Caco-2 (cell line): ENCODE results near the gene NANOS1. TPM values are rescaled to one million over a fixed set of nuclear protein-coding genes. Genes with fewer than 3 reads are reported as not detected.

Experiments used
- BruUV-seq: library from RNA; stranded (reverse); fragments of 400-500 nt; replicated peaks from 2 replicates; lab custom pipeline; 2021; lab: Mats Ljungman, UMichigan
- CTCF ChIA-PET: fragments of 300-600 bp; sonication (Branson Sonifier 250); formaldehyde crosslinking; loops from one replicate; lab custom pipeline; 2022; ENCODE audit warnings: antibody characterized with exemption; lab: Charles Lee
- POLR2A ChIA-PET: fragments of 300-600 bp; sonication (Branson Sonifier 250); formaldehyde crosslinking; loops from one replicate; lab custom pipeline; 2022; ENCODE audit warnings: antibody characterized with exemption; lab: Charles Lee
- DNase-seq, 2 experiments: peaks; one replicate each; pipeline versions ENCODE4 v3.0.0 to v3.0.0-alpha.2; 2020 to 2022
- H3K27me3 ChIP-seq: replicated peaks from 2 replicates; pipeline ENCODE4 v1.6.0; 2011; ENCODE audit warnings: low read length; ENCODE audit not compliant: control insufficient read depth, insufficient read depth
- H3K36me3 ChIP-seq: 2 replicates; pipeline ENCODE4 v1.5.1; 2011; ENCODE audit warnings: low read length; ENCODE audit not compliant: control insufficient read depth, insufficient read depth
- H3K4me1 ChIP-seq: fragments of 250-450 bp; sonication (Bioruptor Pico); 2 replicates; pipeline ENCODE4 v1.5.1; 2020; ENCODE audit warnings: mild to moderate bottlenecking
- H3K4me3 ChIP-seq: 2 replicates; pipeline ENCODE4 v1.5.1; 2011; ENCODE audit warnings: low read depth, mild to moderate bottlenecking, control low read depth, low read length
- H3K9me3 ChIP-seq: fragments of 250-450 bp; sonication (Bioruptor Pico); 2 replicates; pipeline ENCODE4 v1.5.1; 2020; ENCODE audit warnings: mild to moderate bottlenecking, moderate library complexity
- H3K27ac Mint-ChIP-seq: one replicate; pipeline ENCODE4 v1.8.0; 2022; ENCODE audit warnings: mixed read lengths; ENCODE audit not compliant: unreplicated experiment
- H3K27me3 Mint-ChIP-seq: one replicate; pipeline ENCODE4 v1.8.0; 2022; ENCODE audit warnings: mixed read lengths; ENCODE audit not compliant: insufficient read depth, unreplicated experiment
- H3K36me3 Mint-ChIP-seq: one replicate; pipeline ENCODE4 v1.8.0; 2022; ENCODE audit warnings: mild to moderate bottlenecking, mixed read lengths; ENCODE audit not compliant: insufficient read depth, unreplicated experiment
- H3K4me1 Mint-ChIP-seq: one replicate; pipeline ENCODE4 v1.8.0; 2022; ENCODE audit warnings: low read depth, mixed read lengths; ENCODE audit not compliant: unreplicated experiment
- H3K4me3 Mint-ChIP-seq: one replicate; pipeline ENCODE4 v1.8.0; 2022; ENCODE audit warnings: mild to moderate bottlenecking, moderate library complexity, mixed read lengths; ENCODE audit not compliant: unreplicated experiment
- H3K9me3 Mint-ChIP-seq: one replicate; pipeline ENCODE4 v1.8.0; 2022; ENCODE audit warnings: mixed read lengths; ENCODE audit not compliant: unreplicated experiment
- intact Hi-C: fragments of 100-400 bp; cut with micrococcal nuclease; formaldehyde crosslinking; loops from one replicate; pipeline ENCODE4 v1.10.0; 2022; ENCODE audit not compliant: unreplicated experiment
- total RNA-seq: library from RNA; stranded (reverse); gene quantifications from 2 replicates; pipeline ENCODE4 v1.2.3, GENCODE V29; 2022
- TF ChIP-seq, protein P1 (sequence below), 2 experiments: fragments of 200-600 bp in 1 of 2; IDR thresholded peaks; 1 replicate in 1 of 2; 2 replicates in 1 of 2; pipeline versions ENCODE4 v1.5.1 to v1.8.0; 2011 to 2022; ENCODE audit warnings: antibody characterized with exemption in 1 of 2, control low read depth in 1 of 2, inconsistent platforms in 1 of 2, low read depth in 1 of 2, low read length in 1 of 2, mild to moderate bottlenecking in 1 of 2, moderate library complexity in 1 of 2; ENCODE audit not compliant: insufficient read depth in 1 of 2, severe bottlenecking in 1 of 2, unreplicated experiment in 1 of 2

NANOS1 gene
- total RNA-seq, 1 experiment from 2014 or later, result 5.9 TPM

DNA sequence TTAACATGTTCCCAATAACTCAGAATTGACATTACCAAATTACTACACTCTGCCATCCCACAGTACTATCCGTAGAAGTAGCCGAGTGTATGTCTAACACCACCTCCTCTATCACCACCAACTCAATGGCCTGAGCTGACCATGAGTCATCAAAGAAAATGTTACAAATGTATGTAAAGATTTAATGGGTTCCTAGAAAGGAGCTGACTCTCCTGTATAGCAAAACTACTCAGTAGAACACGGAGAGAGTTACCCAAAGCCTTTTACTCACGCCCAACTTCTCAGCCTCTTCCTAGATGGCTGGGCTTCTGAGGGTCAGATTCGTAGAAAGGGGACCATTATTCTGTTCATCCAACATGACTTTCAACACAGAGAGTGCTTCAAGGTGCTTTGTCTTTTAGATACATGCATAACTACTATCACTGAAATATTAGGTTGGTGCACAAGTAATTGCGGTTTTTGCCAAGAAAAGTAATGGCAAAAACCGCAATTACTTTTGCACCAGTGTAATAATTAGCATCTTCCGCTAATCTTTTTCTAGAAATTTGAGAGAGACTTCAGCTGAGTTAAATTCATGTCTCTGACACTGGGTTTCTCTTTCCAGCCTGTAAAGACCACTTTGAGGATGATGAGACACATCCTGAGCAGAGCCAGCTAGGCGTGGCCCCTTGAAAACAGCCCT lies 24.0 kb upstream of the NANOS1 start:
- H3K9me3 ChIP-seq, result no peaks in the 10 kb centered on the region
- no peaks in the 10 kb centered on the region for H3K36me3 ChIP-seq
- Mint-ChIP-seq H3K27me3 (no peaks in the 10 kb centered on the region), H3K4me1 (peaks cover 8% of the 10 kb centered on the region), H3K4me3 (no peak overlapping the region), H3K27ac (no peak overlapping the region), H3K9me3 (peaks cover 8% of the 10 kb centered on the region), H3K36me3 (peaks cover 6% of the 10 kb centered on the region)
- no TSS peak for BruUV-seq
- no peak for DNase-seq
- no peak overlapping the region for H3K4me3 ChIP-seq
- intact Hi-C loops, result no loop called here
- POLR2A ChIA-PET, result no interaction called here
- peaks cover 11% of the 10 kb centered on the region for H3K4me1 ChIP-seq
- H3K27me3 ChIP-seq, result no peaks in the 10 kb centered on the region
- TF ChIP-seq, protein P1, sequence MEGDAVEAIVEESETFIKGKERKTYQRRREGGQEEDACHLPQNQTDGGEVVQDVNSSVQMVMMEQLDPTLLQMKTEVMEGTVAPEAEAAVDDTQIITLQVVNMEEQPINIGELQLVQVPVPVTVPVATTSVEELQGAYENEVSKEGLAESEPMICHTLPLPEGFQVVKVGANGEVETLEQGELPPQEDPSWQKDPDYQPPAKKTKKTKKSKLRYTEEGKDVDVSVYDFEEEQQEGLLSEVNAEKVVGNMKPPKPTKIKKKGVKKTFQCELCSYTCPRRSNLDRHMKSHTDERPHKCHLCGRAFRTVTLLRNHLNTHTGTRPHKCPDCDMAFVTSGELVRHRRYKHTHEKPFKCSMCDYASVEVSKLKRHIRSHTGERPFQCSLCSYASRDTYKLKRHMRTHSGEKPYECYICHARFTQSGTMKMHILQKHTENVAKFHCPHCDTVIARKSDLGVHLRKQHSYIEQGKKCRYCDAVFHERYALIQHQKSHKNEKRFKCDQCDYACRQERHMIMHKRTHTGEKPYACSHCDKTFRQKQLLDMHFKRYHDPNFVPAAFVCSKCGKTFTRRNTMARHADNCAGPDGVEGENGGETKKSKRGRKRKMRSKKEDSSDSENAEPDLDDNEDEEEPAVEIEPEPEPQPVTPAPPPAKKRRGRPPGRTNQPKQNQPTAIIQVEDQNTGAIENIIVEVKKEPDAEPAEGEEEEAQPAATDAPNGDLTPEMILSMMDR (IDR thresholded peaks at IDR 0.05; ENCODE audit: insufficient read depth in 1 of 2, low read depth in 1 of 2, low read length in 1 of 2, severe bottlenecking in 1 of 2, unreplicated experiment in 1 of 2), result no peak
- CTCF ChIA-PET, result no interaction called here

GRCh38 chr10:119006451-119007210 lies 22.9 kb upstream of the NANOS1 start:
- Mint-ChIP-seq H3K4me3 (peak overlapping the region; percentile 12), H3K27ac (no peak overlapping the region), H3K36me3 (peaks cover 6% of the 10 kb centered on the region), H3K9me3 (peaks cover 8% of the 10 kb centered on the region), H3K4me1 (peaks cover 8% of the 10 kb centered on the region), H3K27me3 (no peaks in the 10 kb centered on the region)
- TF ChIP-seq, protein P1 (IDR thresholded peaks at IDR 0.05; ENCODE audit: insufficient read depth in 1 of 2, low read depth in 1 of 2, low read length in 1 of 2, severe bottlenecking in 1 of 2, unreplicated experiment in 1 of 2), result no peak
- intact Hi-C loops, result no loop called here
- H3K4me3 ChIP-seq, result no peak overlapping the region
- BruUV-seq, result no TSS peak
- H3K9me3 ChIP-seq, result no peaks in the 10 kb centered on the region
- POLR2A ChIA-PET, result no interaction called here
- DNase-seq, result peak; percentile 51 to 57
- no peaks in the 10 kb centered on the region for H3K36me3 ChIP-seq
- CTCF ChIA-PET, result interaction anchor here (0.6 kb wide), 1 partner anchor 438 kb away, joined by 5 read pairs; no protein-coding TSS in a partner anchor
- H3K4me1 ChIP-seq, result peaks cover 11% of the 10 kb centered on the region
- no peaks in the 10 kb centered on the region for H3K27me3 ChIP-seq

DNA sequence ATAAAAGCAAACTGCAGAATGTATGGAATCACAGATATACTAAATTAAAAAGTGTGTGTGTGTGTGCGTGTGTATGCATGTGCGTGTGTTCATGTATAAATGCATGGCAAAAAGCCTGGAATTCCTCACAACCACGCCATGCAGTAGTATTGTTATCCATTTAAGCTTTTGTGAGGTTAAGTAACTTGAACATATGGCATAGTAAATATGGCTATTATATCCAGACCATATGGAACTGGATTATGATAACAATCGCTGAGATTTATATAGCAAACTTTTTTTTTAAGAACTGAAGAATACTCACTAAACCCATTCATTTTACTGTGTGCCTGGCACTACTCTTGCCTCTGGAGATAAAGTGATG lies 22.3 kb upstream of the NANOS1 start:
- peaks cover 8% of the 10 kb centered on the region for H3K9me3 Mint-ChIP-seq
- H3K36me3 Mint-ChIP-seq, result peaks cover 2% of the 10 kb centered on the region
- intact Hi-C loops, result no loop called here
- no peaks in the 10 kb centered on the region for H3K27me3 Mint-ChIP-seq
- BruUV-seq, result no TSS peak
- DNase-seq, result no peak
- peaks cover 8% of the 10 kb centered on the region for H3K4me1 Mint-ChIP-seq
- Histone ChIP-seq H3K9me3 (no peaks in the 10 kb centered on the region), H3K4me1 (peaks cover 11% of the 10 kb centered on the region), H3K36me3 (no peaks in the 10 kb centered on the region), H3K4me3 (no peak overlapping the region), H3K27me3 (no peaks in the 10 kb centered on the region)
- H3K4me3 Mint-ChIP-seq, result peak overlapping the region; percentile 12
- TF ChIP-seq, protein P1 (IDR thresholded peaks at IDR 0.05; ENCODE audit: insufficient read depth in 1 of 2, low read depth in 1 of 2, low read length in 1 of 2, severe bottlenecking in 1 of 2, unreplicated experiment in 1 of 2), result no peak
- CTCF ChIA-PET, result no interaction called here
- POLR2A ChIA-PET, result interaction anchor here (0.6 kb wide), 1 partner anchor 70 kb away, joined by 4 read pairs; no protein-coding TSS in a partner anchor
- no peak overlapping the region for H3K27ac Mint-ChIP-seq
